GM21717 (cell line): ENCODE measurements around the gene RPL14.
"Not testable (repeated sequence)": the region's sequence is repeated elsewhere in the genome, so short reads cannot be mapped to it uniquely, and the experiment has no call there.

ENCODE experiments used
- ATAC-seq: cut with Tn5 transposase; IDR thresholded peaks from one replicate; pipeline ENCODE4 v1.9.1; 2021; ENCODE audit warnings: mild to moderate bottlenecking, moderate library complexity; ENCODE audit not compliant: unreplicated experiment

Gene RPL14

DNA sequence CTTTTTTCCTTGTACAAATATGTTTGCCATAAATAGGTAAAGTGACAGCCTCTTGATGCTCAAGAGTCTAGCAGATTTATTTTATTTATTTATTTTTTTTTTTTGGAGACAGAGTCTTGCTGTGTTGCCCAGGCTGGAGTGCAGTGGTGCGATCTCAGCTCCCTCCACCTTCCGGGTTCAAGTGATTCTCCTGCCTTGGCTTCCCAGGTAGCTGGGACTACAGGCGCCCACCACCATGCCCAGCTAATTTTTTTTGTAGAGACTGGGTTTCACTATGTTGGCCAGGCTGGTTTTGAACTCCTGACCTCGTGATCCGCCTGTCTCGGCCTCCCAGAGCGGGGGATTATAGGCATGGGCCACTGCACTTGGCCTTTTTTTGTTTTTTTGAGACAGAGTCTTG is 5.7 kb downstream of the RPL14 start:
- ATAC-seq: not testable (repeated sequence)

- ATAC-seq: no peak
Observed at GRCh38 chr3:40463579-40463978, 6.4 kb downstream of the RPL14 start.

GRCh38 chr3:40464339-40465110 is 7.4 kb downstream of the RPL14 start:
- ATAC-seq: no peak

DNA sequence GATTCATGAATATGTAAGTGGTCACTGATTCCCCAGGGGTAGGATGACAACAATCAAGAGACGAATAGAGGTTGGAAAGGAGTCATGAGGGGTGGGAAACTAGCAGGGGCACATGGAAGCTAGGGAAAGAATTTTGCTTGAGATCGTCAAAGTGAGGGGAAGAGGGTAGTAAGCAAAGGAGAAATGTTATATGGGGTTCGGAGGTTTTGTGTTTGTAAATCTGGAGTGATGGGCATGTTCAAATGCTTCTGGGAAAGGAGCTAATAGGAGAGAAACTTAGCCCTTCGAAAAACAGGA is 7.9 kb downstream of the RPL14 start:
- no peak for ATAC-seq

DNA sequence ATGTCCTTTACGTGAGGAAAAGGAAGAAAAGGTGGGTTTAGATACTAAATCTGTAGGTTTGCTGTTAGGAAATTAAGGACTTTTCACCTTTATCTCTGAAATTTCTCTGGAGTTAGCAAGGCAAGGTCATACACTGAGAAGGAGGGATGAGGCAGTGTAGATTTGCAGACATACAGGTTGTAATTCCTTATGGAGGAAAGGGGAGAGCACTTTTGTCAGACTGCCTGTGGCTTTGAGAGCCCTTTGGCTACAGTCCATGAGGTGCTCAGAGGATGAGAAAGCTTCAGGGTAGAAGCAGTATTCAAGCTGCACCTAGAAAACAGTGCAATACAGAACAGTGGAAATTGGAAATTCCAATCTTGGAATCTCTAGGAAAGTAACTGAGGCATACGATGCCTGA is 8.3 kb downstream of the RPL14 start:
- no peak for ATAC-seq

DNA sequence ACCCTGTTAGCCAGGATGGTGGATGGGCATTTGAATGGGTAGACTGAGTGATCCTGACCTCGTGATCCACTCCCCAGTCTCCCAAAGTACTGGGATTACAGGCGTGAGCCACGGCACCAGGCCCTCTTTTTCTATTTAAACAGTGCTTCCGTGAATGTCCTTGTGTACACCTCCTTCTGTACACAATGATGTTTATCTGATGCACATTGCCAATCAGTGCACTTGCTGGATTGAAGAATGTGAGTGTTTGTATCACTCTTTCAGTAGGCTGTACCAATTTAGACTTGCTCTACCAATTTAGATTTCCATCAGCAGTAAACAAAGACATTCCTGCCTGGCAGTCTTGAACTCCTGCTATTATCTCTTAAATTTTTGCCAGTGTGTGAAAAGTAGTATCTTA is 10.9 kb downstream of the RPL14 start:
- ATAC-seq: no peak

DNA sequence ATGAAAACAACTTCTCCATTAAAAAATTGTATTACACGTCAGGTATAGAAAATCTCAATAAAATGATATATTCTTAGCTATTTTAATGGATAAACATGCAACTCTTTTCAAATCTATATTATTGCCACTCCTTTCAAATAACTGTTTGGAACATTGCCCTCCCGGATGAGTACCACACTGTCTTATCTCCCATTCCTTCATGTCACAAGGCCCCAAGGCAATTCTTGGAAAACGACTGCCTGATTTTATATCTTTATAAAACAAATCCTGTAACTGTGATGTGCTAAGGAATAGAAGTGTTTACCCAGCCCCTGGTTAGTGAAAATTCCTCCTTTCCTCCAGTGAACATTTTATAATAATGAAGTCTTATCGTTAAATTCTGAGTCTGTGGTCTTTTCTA is 13.6 kb downstream of the RPL14 start:
- no peak for ATAC-seq

GRCh38 chr3:40476478-40477470 is 19.6 kb downstream of the RPL14 start, which contains the start of gene ZNF619:
TSS of gene ZNF619 (plus strand) at chr3:40477122. CDS start at chr3:40477980, 858 bp downstream.
- peak; percentile 73 for ATAC-seq

- ATAC-seq: no peak
Observed at GRCh38 chr3:40477666-40478065, 20.5 kb downstream of the RPL14 start.

DNA sequence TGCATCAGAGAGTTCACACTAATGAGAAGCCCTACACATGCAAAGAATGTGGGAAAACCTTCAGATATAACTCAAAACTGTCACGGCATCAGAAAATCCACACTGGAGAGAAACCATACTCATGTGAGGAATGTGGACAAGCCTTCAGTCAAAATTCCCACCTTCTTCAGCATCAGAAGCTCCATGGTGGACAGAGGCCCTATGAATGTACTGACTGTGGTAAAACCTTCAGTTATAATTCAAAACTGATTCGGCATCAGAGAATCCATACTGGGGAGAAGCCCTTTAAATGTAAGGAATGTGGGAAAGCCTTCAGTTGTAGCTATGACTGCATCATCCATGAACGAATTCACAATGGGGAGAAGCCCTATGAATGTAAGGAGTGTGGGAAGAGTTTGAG is 30.0 kb downstream of the RPL14 start:
- ATAC-seq: no peak

GRCh38 chr3:40490916-40491315 is 33.8 kb downstream of the RPL14 start:
- ATAC-seq: no peak

DNA sequence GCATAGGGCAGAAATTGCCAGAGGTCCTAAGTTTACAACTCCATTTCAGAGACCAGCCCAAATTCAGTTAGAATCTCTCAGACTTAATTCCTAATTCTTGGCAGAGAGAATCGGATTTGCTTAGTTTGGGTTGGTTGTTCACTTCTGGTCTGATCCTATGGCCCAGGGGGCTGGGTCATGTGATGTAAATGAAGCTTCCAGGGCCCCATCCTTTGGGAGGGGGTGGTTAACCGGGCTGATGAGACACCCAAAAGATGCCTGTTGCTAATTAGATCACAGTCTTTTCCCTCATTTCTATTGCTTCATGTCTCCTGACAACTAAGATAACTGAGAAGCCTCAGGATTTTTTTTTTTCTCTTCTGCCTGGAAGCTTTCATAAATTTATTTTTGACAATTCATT is 37.6 kb downstream of the RPL14 start:
- ATAC-seq: no peak

- no peak for ATAC-seq
Observed at GRCh38 chr3:40497288-40497687, 40.1 kb downstream of the RPL14 start.

DNA sequence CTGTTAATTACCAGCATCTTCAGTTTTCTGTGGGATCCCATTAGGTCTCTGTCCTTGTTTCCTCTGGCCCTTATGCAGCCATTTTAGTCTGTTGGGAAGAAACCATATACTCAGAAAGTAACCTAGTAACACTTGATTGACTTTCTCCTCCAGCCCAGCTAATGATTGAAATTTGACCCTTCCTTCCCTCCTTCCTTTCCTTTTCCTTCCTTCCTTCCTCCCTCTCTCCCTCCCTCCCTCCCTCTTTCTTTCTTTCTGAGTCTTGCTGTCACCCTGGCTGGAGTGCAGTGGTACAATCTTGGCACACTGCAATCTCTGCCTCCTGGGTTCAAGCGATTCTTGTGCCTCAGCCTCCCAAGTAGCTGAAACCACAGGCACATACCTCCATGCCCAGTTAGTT is 42.8 kb downstream of the RPL14 start:
- ATAC-seq: no peak

DNA sequence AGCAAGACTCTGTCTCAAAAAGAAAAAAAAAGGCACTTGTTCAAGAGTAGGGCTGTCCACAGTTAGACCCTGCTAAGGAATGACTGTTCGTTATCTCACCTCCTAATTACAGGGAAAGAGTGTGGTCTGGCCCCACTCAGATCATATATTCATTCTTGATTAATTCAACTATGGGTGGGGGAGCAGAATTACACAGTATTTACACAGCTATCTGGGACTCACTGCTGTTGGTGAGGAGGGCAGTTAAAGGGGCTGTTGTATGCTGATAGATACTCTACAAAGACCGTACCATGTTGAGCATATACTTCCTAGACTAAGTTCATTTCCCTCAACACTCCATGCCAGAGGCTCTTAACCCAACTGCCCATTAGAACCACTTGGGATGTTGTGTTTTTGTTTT is 44.9 kb downstream of the RPL14 start:
- ATAC-seq: no peak

DNA sequence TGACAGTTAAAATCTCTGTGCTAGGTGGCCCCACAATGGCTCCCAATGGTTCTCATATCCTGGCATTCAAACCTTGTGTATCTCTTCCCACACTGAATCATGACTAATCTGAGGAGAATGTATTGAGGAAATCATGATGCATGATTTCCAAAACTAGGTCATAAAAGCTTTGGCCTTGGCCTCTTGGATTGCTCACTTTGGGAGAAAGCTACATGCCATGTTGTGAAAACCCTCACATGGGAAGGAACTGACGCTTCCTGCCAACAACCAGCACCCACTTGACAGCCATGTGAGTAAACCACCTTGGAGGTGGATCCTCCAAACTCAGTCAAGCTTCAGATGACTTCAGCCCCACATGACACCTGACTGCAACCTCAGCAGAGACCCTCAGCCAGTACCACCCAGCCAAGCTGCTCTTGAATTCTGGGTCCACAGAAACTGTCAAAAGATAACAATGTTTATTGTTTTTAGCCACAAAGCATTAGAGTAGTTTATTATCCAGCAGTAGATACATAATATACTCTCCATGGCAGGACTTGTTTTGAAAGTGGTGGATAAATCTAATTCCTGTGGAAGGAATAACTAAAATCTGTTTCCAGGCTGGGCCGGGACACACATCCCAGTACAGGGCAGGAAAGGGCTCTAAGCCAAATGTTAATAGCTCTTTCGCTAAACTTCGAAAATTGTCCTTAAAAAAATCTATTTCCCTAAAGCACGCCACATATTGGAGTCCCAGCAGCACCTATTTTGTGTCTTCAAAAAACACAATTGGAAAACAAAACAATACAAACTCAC is 47.7 kb downstream of the RPL14 start:
- ATAC-seq: no peak

- peak; percentile 82 for ATAC-seq
Observed at GRCh38 chr3:40505599-40506462, 48.7 kb downstream of the RPL14 start, which contains the start of gene ZNF620. TSS of gene ZNF620 (plus strand) at chr3:40506039. CDS start at chr3:40506353, 314 bp downstream.

GRCh38 chr3:40511031-40511718 is 54.0 kb downstream of the RPL14 start:
- no peak for ATAC-seq

- no peak for ATAC-seq
Observed at GRCh38 chr3:40516201-40516600, 59.1 kb downstream of the RPL14 start.

DNA sequence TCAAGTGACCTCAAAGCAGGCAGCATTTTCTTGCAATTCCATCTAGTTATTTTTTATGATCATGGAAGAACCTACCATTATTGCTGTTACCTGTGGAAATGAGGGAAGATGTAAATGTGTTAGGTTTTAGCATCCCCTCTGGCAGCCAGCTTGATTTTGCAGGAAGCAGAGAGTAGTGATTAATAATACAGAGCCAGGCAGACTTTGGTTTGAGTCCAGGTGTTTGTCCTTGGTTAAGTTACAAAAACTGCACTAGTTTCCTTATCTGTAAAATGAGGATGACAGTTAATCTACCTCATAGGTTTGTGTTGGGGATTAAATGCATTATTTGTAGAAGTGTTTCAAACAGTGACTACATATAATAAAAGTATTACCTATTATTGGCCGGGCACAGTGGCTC is 60.9 kb downstream of the RPL14 start:
- ATAC-seq: no peak
